HTERT RPE-1 (cell line): ENCODE results near the gene DNHD1.

Experiments used
- in situ Hi-C: fragments of 300-500 bp; cut with MboI; formaldehyde crosslinking; loops from 4 replicates; pipeline ENCODE4 v1.14.3; 2020; ENCODE audit warnings: low sequenced_read_pairs

The DNHD1 gene

GRCh38 chr11:6608726-6609501, 111.8 kb downstream of the DNHD1 start:
- in situ Hi-C loops = no loop called here

- in situ Hi-C loops = no loop called here
Observed at GRCh38 chr11:6609502-6610015, 112.5 kb downstream of the DNHD1 start.

GRCh38 chr11:6610591-6610990, 113.5 kb downstream of the DNHD1 start:
- in situ Hi-C loops = no loop called here

GRCh38 chr11:6611092-6611962, 114.2 kb downstream of the DNHD1 start:
- in situ Hi-C loops = no loop called here

GRCh38 chr11:6611963-6612212, 114.8 kb downstream of the DNHD1 start:
- in situ Hi-C loops = no loop called here

- in situ Hi-C loops = no loop called here
Observed at GRCh38 chr11:6612213-6613041, 115.3 kb downstream of the DNHD1 start, which contains the start of gene TAF10. TAF10 (minus strand) TSS chr11:6612216; CDS start chr11:6612189, 27 bp downstream.

GRCh38 chr11:6613496-6613895, 116.4 kb downstream of the DNHD1 start:
- in situ Hi-C loops = no loop called here

- in situ Hi-C loops = no loop called here
Observed at GRCh38 chr11:6614446-6614845, 117.4 kb downstream of the DNHD1 start.

GRCh38 chr11:6615046-6615445, 118.0 kb downstream of the DNHD1 start:
- in situ Hi-C loops = no loop called here

- in situ Hi-C loops = no loop called here
Observed at GRCh38 chr11:6615882-6616585, 119.0 kb downstream of the DNHD1 start.

GRCh38 chr11:6616596-6617250, 119.6 kb downstream of the DNHD1 start:
- in situ Hi-C loops = no loop called here

GRCh38 chr11:6617315-6617781, 120.3 kb downstream of the DNHD1 start:
- in situ Hi-C loops = no loop called here

GRCh38 chr11:6618117-6619003, 121.3 kb downstream of the DNHD1 start:
- in situ Hi-C loops = no loop called here

- in situ Hi-C loops = no loop called here
Observed at GRCh38 chr11:6619004-6619745, 122.1 kb downstream of the DNHD1 start, which contains the start of gene TPP1. TPP1 (minus strand) TSS chr11:6619422; CDS start chr11:6619400, 22 bp downstream.

- in situ Hi-C loops = no loop called here
Observed at GRCh38 chr11:6620636-6621035, 123.6 kb downstream of the DNHD1 start.
